ENCODE measurements around the gene ZMYM1.
"Not testable (repeated sequence)": the region's sequence is repeated elsewhere in the genome, so short reads cannot be mapped to it uniquely, and the experiment has no call there.

DNA sequence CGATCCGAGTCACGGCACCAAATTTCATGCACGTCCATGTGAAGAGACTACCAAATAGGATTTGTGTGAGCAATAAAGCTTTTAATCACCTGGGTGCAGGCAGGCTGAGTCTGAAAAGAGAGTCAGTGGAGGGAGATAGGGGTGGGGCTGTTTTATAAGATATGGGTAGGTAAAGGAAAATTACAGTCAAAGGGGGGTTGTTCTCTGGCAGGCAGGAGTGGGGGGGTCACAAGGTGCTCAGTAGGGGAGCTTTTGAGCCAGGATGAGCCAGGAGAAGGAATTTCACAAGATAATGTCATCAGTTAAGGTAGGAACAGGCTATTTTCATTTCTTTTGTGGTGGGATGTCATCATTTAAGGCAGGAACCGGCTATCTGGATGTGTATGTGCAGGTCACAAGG lies 58.4 kb downstream of the ZMYM1 start:
- TF ChIP-seq CTCF (IDR thresholded peaks at IDR 0.05; ENCODE audit: insufficient read depth, low read length, poor library complexity, severe bottlenecking); EZH2phosphoT487 (conservative IDR thresholded peaks at IDR 0.05; ENCODE audit: low read length): not testable (repeated sequence)

Data from SU-DHL-6 (cell line).